Panc1 (cell line): Measurements from ENCODE around the gene SEMA3B. TPM values are rescaled to one million over a fixed set of nuclear protein-coding genes. Genes with fewer than 3 reads are reported as not detected.

Experiments used
- ATAC-seq: fragments of 200-7000 bp; cut with Tn5 transposase; 2 replicates; pipeline ENCODE4 v1.9.1; 2020; ENCODE audit warnings: mild to moderate bottlenecking, moderate library complexity
- BruUV-seq: library from RNA; stranded (reverse); fragments of 400-500 nt; replicated peaks from 2 replicates; lab custom pipeline; 2021; lab: Mats Ljungman, UMichigan
- CTCF ChIA-PET: fragments of 300-600 bp; sonication (Branson Sonifier 250); formaldehyde crosslinking; loops from one replicate; lab custom pipeline; 2022; ENCODE audit warnings: antibody characterized with exemption; lab: Charles Lee
- POLR2A ChIA-PET: fragments of 300-600 bp; sonication (Branson Sonifier 250); formaldehyde crosslinking; loops from one replicate; lab custom pipeline; 2022; ENCODE audit warnings: antibody characterized with exemption; lab: Charles Lee
- DNase-seq: peaks from one replicate; pipeline ENCODE4 v3.0.0-alpha.2; 2010; ENCODE audit warnings: low read depth, low spot score
- H3K27ac ChIP-seq: 2 replicates; pipeline ENCODE4 v1.5.1; 2011; ENCODE audit warnings: mild to moderate bottlenecking, low read length, inconsistent platforms
- H3K27me3 ChIP-seq: fragments of 200-500 bp; sonication (Bioruptor generic); 2 replicates; pipeline ENCODE4 v1.6.0; 2014; ENCODE audit warnings: low read length, inconsistent platforms; ENCODE audit not compliant: control insufficient read depth, insufficient read depth
- H3K36me3 ChIP-seq: fragments of 200-500 bp; sonication (Bioruptor generic); 2 replicates; pipeline ENCODE4 v1.5.1; 2014; ENCODE audit warnings: inconsistent platforms, mild to moderate bottlenecking, low read length, moderate library complexity; ENCODE audit not compliant: control insufficient read depth, insufficient read depth
- H3K4me1 ChIP-seq: 2 replicates; pipeline ENCODE4 v1.5.1; 2011; ENCODE audit warnings: inconsistent platforms, mild to moderate bottlenecking, low read length, moderate library complexity; ENCODE audit not compliant: control insufficient read depth, insufficient read depth
- H3K4me3 ChIP-seq, 2 experiments: 2 replicates each; pipeline ENCODE4 v1.5.1; 2011 to 2012; ENCODE audit warnings: low read depth in 2 of 2, low read length in 2 of 2, mild to moderate bottlenecking in 2 of 2, inconsistent platforms in 1 of 2, moderate library complexity in 1 of 2
- H3K9me3 ChIP-seq: fragments of 200-500 bp; sonication (Bioruptor generic); 2 replicates; pipeline ENCODE4 v1.5.1; 2014; ENCODE audit warnings: low read depth, mild to moderate bottlenecking, inconsistent platforms, low read length, moderate library complexity; ENCODE audit not compliant: control insufficient read depth, insufficient read depth
- POLR2AphosphoS5 ChIP-seq: IDR thresholded peaks from 2 replicates; pipeline ENCODE4 v1.6.1; 2012; ENCODE audit warnings: mild to moderate bottlenecking, low read depth, low read length, moderate library complexity
- SIN3A ChIP-seq: IDR thresholded peaks from 2 replicates; pipeline ENCODE4 v1.6.1; 2012; ENCODE audit warnings: low read depth, mild to moderate bottlenecking, low read length, moderate library complexity, borderline replicate concordance; ENCODE audit not compliant: insufficient read depth
- TCF7L2 ChIP-seq: IDR thresholded peaks from 2 replicates; pipeline ENCODE4 v1.6.1; 2011; ENCODE audit warnings: mild to moderate bottlenecking, low read depth, low read length, inconsistent platforms
- in situ Hi-C: cut with HindIII; loops from 2 replicates; pipeline ENCODE4 v1.10.0; 2016; ENCODE audit warnings: low sequenced_read_pairs, low pct_unique_long_range_greater_than_20kb
- intact Hi-C: fragments of 100-400 bp; cut with micrococcal nuclease; formaldehyde crosslinking; loops from one replicate; pipeline ENCODE4 v1.10.0; 2022; ENCODE audit not compliant: unreplicated experiment
- total RNA-seq: library from RNA; stranded (reverse); gene quantifications from one replicate; pipeline ENCODE4 v1.2.1, GENCODE V29; 2021; ENCODE audit not compliant: unreplicated experiment
- TF ChIP-seq, protein P1 (sequence below): fragments of 450-650 bp; IDR thresholded peaks from 2 replicates; pipeline ENCODE4 v1.5.1; 2017; ENCODE audit warnings: mild to moderate bottlenecking
- TF ChIP-seq, protein P2 (sequence below), 2 experiments: IDR thresholded peaks; 2 replicates each; pipeline ENCODE4 v1.6.1; 2011 to 2012; ENCODE audit warnings: low read depth in 2 of 2, control low read depth in 1 of 2, low read length in 1 of 2, mild to moderate bottlenecking in 1 of 2, moderate library complexity in 1 of 2; ENCODE audit not compliant: insufficient read depth in 1 of 2

The SEMA3B gene
- total RNA-seq, 1 experiment from 2014 or later, result 1.4 TPM

DNA sequence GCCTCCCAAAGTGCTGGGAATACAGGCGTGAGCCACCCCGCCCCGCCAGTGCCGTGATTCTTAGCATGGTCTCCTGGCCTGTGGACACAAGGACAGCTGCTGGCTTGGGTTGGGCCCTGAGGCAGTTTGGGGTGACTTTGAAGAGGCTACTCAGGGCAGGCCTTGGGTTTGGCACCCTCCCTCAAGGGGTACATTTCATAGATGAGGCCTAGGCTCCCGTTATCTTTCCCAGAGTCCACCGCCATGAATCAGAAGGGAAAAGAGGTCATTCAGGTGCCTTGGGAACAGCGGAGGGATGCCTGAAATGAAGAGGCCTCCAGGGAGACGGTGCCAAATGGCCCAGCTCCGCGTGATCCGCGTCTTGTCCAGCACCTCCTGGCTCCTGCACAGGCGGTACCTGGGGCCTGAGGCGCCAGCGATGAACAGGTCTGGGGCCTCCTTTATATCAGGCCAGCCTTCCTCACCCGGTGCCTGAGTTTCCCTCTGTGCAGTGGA lies 23.6 kb upstream of the SEMA3B start:
- intact Hi-C loops (no loop called here), in situ Hi-C loops (no loop called here)
- no peak for TF ChIP-seq SIN3A
- no peak for TF ChIP-seq POLR2AphosphoS5
- TF ChIP-seq TCF7L2, result no peak
- H3K4me3 ChIP-seq, result peak overlapping the region in 1 of 2 experiments; percentile 52; a peak in 2 of 4 replicates
- no peaks in the 10 kb centered on the region for H3K9me3 ChIP-seq
- peaks cover 53% of the 10 kb centered on the region for H3K4me1 ChIP-seq
- ATAC-seq (peak; percentile 45), DNase-seq (no peak)
- ChIA-PET CTCF (interaction anchor here (0.7 kb wide), 1 partner anchor 125 kb away, joined by 3 read pairs; no protein-coding TSS in a partner anchor), POLR2A (interaction anchor here (0.7 kb wide), 1 partner anchor 26 kb away, joined by 5 read pairs; no protein-coding TSS in a partner anchor)
- no peaks in the 10 kb centered on the region for H3K27me3 ChIP-seq
- peak overlapping the region; percentile 88 for H3K27ac ChIP-seq
- no TSS peak for BruUV-seq
- H3K36me3 ChIP-seq, result no peaks in the 10 kb centered on the region

DNA sequence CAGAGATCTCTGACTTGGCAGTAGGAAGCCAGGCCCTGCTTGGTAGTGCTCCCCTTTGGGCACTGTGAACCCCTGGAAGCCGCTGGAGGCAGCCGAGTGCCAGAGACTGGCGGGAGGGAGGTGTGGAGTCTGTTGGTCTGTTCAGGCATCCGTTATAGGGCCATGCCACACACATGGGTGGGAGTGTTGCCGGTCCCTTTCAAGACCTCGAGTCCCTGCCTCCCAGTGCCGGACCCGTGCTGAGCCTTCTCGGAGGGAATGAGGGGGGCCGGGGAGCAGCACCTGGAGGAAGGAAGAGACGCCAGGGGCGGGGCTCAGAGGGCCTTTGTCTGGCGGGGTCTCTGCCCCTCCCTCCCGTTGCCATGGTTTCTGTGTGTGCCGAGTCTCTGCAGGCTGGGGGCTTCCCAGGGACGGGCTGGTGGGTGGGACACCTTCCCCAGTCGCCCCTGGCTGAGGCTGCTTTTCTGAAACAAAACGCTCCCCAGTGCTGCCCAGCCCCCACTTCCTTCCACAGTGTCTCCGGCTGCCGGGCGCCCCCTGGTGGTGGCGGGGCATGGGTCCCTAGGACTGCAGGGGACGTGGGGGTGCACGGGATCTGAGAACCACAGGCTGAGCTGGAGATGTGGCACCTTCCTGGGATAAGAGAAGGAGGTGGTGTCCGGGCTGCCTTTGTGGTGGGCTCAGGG lies 23.0 kb upstream of the SEMA3B start:
- H3K27me3 ChIP-seq, result no peaks in the 10 kb centered on the region
- DNase-seq, result no peak
- ATAC-seq, result peak; percentile 90
- in situ Hi-C loops, result no loop called here
- CTCF ChIA-PET, result interaction anchor here (0.8 to 1.3 kb wide), 2 partner anchors 10 to 51 kb away, joined by 5 to 6 read pairs; partner anchors contain the start of gene GNAI2
- H3K9me3 ChIP-seq, result no peaks in the 10 kb centered on the region
- no peaks in the 10 kb centered on the region for H3K36me3 ChIP-seq
- BruUV-seq, result no TSS peak
- TF ChIP-seq TCF7L2 (peak; percentile 65; the same call in 1 of the 2 replicates), POLR2AphosphoS5 (no peak), SIN3A (no peak)
- TF ChIP-seq, protein P1, sequence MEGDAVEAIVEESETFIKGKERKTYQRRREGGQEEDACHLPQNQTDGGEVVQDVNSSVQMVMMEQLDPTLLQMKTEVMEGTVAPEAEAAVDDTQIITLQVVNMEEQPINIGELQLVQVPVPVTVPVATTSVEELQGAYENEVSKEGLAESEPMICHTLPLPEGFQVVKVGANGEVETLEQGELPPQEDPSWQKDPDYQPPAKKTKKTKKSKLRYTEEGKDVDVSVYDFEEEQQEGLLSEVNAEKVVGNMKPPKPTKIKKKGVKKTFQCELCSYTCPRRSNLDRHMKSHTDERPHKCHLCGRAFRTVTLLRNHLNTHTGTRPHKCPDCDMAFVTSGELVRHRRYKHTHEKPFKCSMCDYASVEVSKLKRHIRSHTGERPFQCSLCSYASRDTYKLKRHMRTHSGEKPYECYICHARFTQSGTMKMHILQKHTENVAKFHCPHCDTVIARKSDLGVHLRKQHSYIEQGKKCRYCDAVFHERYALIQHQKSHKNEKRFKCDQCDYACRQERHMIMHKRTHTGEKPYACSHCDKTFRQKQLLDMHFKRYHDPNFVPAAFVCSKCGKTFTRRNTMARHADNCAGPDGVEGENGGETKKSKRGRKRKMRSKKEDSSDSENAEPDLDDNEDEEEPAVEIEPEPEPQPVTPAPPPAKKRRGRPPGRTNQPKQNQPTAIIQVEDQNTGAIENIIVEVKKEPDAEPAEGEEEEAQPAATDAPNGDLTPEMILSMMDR, result peak; percentile 97
- TF ChIP-seq, protein P2, sequence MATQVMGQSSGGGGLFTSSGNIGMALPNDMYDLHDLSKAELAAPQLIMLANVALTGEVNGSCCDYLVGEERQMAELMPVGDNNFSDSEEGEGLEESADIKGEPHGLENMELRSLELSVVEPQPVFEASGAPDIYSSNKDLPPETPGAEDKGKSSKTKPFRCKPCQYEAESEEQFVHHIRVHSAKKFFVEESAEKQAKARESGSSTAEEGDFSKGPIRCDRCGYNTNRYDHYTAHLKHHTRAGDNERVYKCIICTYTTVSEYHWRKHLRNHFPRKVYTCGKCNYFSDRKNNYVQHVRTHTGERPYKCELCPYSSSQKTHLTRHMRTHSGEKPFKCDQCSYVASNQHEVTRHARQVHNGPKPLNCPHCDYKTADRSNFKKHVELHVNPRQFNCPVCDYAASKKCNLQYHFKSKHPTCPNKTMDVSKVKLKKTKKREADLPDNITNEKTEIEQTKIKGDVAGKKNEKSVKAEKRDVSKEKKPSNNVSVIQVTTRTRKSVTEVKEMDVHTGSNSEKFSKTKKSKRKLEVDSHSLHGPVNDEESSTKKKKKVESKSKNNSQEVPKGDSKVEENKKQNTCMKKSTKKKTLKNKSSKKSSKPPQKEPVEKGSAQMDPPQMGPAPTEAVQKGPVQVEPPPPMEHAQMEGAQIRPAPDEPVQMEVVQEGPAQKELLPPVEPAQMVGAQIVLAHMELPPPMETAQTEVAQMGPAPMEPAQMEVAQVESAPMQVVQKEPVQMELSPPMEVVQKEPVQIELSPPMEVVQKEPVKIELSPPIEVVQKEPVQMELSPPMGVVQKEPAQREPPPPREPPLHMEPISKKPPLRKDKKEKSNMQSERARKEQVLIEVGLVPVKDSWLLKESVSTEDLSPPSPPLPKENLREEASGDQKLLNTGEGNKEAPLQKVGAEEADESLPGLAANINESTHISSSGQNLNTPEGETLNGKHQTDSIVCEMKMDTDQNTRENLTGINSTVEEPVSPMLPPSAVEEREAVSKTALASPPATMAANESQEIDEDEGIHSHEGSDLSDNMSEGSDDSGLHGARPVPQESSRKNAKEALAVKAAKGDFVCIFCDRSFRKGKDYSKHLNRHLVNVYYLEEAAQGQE (IDR thresholded peaks at IDR 0.05; ENCODE audit: insufficient read depth in 1 of 2, low read depth in 2 of 2, low read length in 1 of 2), result no peak
- H3K27ac ChIP-seq, result peak overlapping the region; percentile 88
- H3K4me1 ChIP-seq, result peaks cover 53% of the 10 kb centered on the region
- H3K4me3 ChIP-seq, result peak overlapping the region; percentile 27 to 52
- POLR2A ChIA-PET, result no interaction called here
- intact Hi-C loops, result no loop called here
